Activated CD8-positive, alpha-beta memory T cell treated with anti-CD3 and anti-CD28 coated beads for 24 hours (primary cell): ENCODE results near the gene PIK3R6.

ENCODE experiments used
- DNase-seq: peaks from one replicate; pipeline ENCODE4 v3.0.0-alpha.2; 2020

Gene PIK3R6

DNA sequence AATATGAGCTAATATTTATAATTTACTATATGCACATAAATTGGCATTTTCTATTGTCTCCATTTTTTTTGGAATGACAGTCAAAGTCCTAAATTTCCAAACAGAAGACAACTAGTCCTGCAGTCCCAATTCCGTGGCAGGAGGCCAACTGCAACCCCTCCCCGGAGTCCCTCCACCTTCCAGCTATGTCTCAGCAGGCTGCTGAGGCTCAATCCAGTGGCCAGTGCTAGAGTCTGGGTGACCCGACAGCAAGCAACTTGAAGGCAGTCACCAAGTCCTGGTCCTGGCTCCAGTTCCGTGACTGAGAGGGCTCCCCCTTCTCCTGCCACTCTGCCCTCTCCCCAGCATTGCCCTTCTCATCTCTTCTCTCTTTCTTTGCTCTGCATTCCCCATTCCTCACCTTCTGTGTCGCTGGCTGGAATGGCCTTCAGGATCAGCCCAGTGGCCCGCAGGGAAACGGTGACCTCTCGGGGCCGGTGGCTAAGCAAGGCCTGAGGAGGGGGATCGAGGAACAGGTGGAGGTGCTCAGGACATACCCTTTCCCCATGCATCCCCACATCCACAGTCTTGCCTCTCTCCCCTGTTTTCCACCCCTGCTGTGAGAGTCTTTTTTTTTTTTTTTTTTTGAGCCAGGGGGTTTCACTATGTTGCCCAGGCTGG lies 45.9 kb downstream of the PIK3R6 start:
- peak; percentile 32 for DNase-seq

DNA sequence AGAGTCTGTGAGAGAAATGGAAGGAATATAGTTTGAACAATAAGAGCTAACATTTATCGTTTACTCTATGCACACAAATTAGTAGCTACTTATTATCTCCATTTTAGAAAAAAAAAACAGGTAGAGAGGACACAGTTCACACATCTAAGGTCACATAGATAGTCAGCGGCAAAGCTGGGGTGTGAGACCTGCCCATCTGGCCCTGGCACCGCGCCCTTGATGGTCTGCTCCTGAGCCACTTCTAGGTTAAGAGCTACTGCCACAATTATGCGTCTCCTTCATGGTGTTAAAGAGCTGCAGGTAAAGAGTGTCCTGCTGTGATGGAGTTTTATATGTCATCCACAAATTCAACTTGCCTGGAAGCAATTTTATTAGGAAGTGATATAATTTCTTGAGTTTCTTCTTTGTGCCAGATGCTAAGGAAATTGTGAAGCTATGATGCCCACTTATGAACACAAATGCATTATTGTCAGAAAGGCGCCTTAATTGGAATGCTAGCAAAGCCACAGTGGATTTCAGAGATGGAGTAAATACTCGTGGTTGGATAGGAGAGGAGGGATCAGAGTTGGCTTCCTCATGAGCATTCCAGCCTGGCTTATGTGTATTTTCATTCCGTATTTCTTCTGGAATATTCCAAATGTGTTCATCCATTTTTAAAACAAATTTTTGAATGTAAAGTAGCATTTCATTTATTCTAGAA lies 47.0 kb downstream of the PIK3R6 start:
- DNase-seq = no peak

DNA sequence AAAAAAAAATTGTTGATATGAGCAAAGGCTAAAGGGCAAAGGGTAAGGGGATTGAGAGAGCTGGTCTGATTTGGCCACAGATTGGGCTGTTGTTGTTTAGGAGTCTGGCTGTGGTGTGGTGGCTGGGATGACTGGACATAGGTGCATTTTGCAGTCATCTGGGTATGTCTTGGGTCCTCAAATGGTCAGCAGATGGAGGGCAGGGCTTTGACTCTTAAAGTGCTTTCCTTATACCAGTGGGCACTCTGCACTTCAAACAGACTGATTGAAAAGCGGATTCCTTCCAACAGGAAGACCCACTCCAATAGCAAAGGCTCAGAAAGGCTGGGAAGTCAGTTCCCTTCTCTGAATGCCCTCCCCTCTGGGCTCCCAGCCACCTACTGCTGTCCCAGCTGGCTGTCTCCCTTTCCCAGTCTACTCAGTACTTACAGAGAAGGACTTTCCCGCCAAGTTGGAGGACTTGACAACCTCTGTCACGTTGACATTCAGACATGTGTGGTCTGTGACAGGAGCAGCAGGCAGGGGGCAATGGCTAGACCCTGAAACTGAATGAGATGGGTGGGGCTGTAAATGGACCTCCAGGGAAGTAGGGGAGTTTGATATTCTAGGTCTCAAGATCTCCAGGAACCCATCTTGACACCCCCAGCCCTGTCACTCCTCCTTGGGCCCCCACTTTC lies 48.7 kb downstream of the PIK3R6 start:
- DNase-seq = no peak

DNA sequence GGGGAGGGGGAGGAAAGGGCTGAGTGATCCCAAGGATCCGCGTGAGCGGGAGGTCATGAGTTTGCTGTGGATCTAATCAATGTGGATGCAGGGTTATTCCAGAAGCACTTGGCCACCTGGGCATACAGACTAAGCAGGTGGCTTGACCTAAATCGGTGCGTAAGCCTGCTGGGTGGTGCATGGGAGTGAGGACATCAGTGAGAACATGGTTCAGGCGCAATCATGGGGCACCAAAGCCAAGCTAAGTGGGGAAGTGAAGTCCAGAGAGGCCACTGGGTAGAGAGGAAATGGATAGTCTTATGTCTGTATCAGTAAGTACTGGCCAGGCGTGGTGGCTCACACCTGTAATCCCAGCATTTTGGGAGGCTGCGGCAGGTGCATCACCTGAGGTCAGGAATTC lies 49.4 kb downstream of the PIK3R6 start:
- DNase-seq = peak; percentile 42

DNA sequence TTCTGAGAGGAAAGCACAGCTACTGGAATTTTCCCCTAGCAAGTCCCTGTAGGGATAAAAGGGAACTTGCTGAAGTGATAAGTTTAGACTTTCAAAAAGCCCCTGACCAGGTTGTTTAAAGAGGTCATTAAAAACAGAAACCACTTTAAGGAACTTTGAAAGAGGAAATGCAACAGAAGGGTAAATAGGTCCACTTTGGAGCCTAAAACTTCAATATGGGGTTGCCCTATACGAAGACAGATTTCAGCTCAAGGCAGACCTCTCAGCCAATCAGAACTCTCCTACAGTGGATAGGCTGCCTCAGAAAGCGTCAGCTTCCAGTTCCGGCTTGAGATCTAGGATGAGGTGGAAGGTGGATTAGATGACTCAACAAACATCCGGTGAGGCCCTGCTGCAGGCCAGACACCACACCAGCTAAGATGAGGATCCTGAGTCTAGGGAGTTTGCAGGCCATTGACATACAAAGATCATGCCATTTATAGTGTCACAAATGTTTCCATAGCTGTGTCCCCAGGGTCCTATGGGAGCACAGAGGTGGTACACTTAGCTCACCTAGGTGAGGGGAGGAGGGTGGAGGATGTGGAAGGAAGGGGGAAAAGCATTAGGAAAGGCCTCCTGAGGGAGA lies 60.4 kb downstream of the PIK3R6 start:
- DNase-seq = peak; percentile 52

DNA sequence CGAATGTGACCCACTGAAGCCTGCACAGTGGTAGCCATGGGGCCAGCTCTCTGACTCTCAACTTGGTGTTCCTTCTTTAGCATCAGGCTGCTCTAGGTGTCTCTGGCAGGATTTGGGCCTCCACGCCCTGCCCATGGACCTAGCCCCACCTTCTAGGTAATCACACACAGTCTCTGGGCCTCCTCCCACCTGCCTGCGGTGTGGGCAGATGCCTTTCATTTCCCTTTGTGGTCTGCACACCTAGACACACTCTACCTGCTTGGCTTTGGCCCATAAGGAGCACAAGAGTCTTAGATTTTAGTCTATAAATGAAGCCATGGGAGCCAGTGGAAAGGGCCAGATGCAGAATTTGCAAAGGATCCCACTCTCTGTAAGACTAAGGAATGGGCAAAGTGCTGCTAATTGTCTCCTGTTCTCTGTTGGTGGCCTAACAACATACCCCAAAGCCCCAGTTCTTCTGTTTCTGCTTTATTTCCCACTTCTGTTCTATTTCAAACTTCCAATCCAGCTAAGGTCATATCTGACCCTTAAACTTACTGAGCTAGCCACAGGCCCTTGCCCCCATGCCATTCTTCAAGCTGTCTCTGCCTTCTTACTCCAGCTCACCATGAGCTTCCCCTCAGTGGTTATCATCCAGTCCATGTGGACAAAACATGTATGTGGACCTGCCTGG lies 61.1 kb downstream of the PIK3R6 start:
- DNase-seq = peak; percentile 42

DNA sequence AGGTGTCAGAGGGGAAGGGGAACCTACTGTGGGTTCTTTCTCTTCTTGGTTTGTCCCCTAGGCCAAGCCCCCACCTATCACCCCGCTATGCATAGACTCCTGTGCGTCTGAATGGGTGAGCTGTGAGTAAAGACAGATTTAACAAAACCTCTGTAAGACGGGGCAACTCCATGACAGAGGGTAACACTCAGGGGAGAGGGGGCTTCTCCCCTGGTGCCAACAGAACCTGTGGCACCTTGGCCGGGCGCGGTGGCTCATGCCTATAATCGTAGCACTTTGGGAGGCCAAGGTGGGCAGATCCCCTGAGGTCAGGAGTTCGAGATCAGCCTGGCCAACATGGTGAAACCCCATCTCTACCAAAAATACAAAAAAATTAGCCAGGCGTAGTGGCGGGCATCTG lies 62.1 kb downstream of the PIK3R6 start:
- peak; percentile 40 for DNase-seq

DNA sequence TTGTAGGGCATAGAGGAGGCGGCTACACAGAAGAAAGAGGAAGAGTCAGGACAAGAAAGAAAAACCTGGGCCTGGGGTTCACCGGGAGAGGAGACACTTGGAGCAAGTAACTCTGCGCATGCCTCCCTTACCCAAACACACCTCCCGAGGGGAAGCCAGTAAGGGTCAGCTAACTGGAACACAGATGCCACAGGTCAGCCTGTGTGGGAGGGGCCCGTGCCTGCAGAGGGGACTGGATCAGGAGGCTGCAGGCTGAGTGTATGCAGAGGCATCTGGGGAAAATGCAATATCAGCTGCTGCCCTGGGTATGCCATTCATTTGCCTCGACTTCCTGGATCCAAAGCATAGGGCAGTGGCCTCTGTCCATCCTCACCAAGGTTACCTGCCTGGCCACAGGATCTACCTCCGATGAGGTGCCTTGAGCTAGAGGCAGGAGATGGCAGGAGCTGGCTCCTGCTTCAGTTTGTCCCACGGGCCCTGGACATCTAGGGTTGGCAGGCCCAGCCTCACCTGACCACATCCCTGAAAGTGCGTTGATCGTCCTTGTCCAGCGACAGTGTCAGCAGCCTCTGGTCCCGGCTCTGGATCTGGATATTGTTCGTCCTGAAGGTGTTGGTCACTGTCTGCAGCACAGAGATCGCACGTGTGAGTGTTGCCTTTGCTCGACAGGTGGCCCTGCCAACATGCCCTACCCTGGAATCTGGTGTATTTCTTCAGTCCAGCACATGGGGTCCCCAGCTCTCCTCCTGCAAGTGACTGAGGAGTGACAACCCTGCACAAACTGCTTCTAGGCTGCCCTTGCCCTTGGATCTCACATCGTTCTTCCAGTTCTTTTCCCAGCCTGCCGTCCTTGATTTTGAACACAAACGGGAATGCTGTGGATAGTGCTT lies 63.7 kb downstream of the PIK3R6 start:
- peak; percentile 42 for DNase-seq

DNA sequence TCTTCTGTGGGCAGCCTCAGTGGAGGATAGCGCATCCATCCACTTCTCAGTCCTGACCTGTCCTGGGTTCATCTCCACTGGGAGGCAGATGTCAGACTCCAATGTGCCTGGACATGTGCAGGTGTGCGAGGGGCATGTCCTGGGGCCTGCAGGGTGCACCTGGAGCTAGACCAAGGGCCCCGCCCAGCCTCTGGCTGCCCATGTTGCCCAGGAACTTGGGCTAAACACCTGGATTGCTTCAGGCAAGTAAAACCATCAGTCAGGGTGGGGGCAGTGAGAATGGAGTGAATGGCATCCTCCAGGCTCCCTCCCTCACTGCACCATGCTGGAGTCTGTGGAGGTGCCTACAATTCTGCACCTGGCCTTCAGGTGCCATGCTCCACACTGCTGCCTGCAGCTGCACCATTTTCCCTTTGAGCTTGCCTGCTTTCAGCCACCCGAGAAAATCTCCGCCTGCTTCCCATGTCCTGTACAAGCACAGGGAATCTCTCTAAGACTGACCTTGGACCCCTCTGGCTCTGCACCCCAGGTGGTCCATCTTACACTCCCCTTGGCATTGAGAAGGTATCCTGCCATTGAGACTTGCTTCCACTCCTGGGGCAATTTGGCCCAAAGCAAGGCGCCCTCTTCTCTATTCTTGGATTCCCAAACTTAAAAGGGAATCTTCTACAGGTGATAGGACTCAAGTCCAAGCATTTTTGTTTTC lies 66.2 kb downstream of the PIK3R6 start:
- peak; percentile 41 for DNase-seq

DNA sequence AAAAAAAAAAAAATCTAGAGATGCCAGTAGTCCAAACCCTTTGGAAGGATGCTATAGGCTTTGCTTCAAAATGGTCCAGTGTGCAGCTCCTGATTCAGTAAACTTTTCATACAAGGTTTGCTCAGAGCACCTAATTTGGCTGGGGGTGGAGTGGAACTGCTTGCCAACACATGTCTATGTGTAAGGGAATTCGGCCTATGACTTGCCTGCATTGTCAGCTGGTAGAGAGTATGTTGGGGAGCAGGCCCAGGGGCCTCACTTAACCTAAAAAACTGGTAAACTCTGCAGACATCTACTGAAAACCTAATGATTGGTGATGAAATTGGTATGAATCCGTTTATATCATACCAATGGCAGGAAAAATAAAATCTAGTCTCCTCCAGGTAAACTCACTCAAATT lies 66.8 kb downstream of the PIK3R6 start:
- no peak for DNase-seq

DNA sequence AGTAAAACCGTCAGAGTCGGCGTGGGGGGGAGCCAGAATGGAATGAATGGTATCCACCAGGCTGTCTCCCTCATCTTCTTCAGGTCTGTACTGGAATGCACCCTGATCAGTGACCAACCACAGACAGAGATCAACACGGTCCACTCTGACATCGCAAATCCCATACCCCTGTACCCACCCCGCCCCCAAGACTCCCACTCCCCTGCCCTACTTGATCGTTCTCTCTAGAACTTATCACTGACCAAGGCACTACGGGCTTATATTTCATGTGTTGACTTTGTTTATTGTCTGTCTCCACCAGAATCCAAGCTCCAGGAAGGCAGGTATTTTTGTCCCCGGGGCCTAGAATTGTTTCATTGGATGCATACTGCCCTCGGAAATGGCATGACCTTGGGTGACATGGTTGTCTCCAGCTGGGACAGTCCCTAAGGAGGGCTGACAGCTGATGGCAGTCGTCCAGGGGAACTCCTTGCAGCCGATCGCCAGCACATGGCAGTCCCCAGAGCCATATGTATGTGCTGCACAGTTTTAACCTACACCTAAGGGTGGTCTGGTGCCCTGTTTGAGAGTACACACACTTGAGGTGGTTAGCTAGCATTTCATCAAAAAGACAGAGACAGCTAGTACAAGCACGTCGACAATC lies 67.8 kb downstream of the PIK3R6 start:
- DNase-seq = peak; percentile 28

DNA sequence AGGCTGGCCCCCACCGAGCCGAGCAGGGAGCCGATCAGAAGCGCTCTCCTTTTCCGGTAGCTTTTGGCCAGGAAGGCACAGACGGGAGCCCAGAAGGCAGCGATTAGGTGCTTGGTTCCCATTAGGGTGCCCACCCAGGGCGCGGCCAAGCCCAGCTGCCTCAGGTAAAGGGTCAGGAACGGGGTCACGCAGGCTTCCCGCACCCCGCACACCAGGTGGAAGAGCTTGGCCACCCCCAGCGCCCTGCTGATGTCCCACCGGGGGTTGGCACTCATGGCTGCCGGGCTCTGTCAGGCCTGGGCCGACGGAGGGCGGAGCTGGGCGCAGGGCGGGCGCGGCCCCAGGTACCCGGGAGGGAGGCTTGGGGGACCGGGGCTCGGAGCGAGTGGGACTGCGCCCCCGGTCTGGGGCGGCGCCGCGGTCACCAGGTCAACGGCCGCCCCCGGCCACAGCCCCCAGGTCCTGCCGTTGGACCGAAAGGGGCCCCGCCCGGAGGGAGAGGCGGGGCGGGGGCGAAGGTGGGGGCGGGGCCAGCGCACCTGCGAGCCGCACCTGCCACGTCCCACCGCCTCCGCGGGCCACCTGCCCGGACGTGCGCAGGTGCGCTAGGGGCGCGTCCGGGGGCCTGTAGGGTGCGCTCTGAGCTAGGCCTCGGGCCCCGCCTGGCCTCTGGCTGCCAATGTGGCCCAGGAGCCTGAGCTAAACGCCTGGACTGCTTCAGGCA lies 68.5 kb downstream of the PIK3R6 start, which contains the start of gene MFSD6L:
Gene MFSD6L (minus strand): TSS at position 520 of the 724 bp plus-strand sequence. CDS start 245 bp downstream, at position 275.
- peak; percentile 49 for DNase-seq

DNA sequence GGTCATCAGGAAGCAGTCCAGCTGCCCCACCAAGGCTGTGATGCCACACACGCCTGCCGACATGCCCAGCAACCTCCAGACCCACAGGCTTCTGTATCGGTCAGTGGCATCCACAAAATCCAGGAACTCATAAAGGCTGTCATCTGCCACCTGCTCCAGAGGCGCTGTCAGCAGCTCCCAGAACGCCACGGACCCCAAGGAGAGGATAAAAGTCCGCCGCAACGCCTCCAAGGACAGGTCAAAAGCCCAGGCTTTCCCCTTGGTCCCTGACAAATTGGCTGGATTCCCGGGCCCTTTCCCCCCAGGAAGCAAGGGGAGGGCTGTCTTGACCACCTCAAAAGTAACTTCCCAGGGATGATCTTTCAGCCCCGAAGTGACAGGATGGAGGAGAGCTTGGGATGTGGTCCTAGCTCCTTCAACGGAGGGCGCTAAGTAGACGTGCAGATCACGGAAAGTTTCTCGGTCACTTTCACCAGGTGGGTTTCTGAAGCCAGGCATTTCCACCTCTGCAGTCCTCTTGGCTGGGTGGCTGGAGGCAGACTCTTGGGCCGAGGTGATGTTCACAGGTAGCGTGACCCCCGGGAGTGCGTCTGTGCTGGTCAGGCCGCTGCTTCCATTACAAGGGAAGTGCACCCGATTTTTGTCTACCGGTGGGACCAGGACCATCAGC lies 69.2 kb downstream of the PIK3R6 start:
- DNase-seq = peak; percentile 49

DNA sequence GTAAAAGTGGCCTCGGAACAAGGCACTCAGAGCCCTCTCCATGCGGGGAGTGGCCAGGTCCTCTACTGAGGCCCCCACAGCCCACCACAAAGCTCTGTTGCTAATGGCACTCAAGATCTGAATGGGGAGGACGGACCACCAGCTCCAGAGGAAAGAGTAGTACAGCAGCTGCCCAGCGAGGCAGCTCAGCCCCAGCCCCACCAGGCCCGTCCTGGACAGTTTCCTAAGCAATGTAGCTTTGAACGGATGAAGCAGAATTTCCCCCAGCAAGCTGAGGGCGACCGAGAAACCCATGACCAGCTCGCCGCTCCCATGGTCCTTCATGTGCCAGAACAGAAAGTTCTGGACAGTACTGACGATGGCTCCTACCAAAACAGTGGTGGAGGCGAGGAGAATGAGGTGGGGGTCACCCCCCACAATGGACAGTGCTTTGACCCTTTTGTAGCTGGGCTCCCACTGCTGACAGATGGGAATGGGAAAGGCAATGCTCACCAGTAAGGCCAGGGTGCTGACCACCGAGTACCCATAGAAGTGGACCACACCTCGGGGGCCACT lies 69.8 kb downstream of the PIK3R6 start:
- peak; percentile 35 for DNase-seq

DNA sequence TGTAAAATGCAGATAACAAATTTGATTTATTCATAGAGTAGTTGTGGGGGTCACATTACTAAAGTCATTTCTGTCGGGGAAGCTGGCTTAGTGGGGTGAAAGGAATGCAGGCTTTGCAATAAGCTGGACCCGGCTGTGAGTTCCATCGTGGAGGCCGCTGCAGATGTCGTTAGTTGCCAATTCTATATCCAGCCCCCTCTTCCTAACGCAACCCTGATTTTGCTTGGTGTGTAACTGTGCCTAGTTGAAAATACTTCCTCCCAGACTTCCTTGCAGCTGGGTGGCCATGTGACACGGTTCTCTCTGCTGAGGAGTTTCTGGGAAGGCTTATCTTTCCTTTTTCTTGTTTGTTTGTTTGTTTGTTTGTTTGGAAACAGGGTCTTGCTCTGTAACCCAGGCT lies 72.8 kb downstream of the PIK3R6 start:
- DNase-seq = no peak

DNA sequence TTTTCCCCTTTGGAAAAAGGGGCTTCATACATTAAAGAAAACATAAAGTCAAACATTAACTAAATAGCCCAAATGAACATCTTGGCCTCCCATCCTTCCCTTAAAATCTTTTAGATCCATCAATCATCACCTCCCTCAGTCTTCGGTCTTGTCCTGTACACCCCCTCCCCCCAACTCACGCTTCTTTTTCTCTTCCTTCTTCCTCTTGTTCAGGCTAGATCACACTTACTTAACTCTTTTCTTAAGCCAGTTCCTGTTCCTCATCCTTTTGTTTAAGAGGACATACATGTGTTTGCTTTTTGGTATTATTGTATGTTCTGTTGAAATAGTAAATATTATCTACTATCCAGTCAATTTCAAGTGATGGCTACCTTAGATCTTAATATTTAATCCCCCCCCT lies 73.8 kb downstream of the PIK3R6 start:
- no peak for DNase-seq

DNA sequence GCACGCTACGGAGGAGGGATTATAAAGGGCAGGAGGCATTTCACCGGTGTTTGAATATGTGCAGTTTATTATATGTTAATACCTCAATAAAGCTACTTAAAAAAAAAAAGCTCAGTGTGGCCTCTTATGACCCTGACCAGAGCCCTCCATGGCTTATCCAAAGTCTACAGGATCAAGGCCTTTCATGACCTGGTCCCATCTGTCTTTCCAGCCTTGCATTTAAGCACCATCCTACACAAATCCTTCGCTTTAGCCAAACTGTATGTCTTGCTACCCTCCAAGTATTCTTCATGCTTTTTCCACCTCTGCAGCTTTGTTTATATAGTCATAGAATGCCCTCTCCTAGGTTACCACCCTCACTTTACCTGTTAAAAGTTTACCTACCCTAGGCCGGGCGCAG lies 74.8 kb downstream of the PIK3R6 start:
- DNase-seq = no peak

DNA sequence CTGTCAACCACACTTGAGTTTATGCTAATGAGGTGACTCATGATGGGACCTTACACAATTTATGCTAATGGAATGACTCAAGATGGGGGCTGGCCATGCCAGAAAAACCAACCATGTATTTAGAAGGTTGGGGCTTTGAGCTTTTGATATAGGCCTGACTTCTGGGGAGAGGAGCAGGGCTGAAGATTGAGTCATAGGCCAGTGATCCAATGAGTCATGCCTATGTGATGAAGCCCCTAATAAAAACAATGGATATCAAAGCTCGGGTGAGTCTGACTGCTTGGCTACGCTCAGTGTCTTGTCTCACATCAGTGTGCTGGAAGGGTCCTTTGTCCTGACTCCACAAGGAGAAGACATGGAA lies 75.6 kb downstream of the PIK3R6 start:
- DNase-seq = peak; percentile 17

DNA sequence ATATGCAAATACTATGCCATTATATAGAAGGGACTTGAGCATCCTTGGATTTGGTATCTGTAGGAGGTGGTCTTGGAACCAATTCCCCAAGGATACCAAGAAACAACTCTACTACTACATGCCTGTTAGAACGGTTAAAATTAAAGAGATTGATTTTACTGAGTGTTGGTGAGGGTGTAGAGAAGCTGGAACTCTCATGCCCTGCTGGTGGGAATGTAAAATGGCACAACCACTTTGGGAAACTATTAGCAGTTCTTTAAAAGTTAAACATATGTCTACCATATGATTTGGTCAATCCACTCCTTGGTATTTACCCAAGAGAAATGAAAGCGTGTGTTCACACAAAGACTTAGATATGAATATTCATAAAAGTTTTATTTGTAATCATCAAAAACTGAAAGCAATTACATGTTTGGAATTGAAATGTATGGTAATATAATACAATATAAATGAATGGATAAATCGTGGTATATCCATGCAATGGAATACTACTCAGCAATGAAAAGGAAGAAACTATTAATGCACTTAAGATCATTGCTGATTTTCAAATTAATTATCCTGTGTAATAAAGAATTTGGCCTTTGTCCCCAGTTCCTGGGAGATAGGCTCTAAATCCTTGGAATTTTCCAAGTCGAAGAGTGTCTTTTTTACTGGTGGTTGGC lies 76.1 kb downstream of the PIK3R6 start:
- no peak for DNase-seq
